NCI-H146 (cell line): Measurements from ENCODE around the gene CEMIP2.

Experiments
- DNase-seq: peaks from one replicate; lab custom pipeline; 2025; lab: John Stamatoyannopoulos, UW

The CEMIP2 gene

GRCh38 chr9:71643330-71643729 lies 125.0 kb downstream of the CEMIP2 start:
- DNase-seq, result no peak

GRCh38 chr9:71642056-71642455 lies 126.3 kb downstream of the CEMIP2 start:
- no peak for DNase-seq

DNA sequence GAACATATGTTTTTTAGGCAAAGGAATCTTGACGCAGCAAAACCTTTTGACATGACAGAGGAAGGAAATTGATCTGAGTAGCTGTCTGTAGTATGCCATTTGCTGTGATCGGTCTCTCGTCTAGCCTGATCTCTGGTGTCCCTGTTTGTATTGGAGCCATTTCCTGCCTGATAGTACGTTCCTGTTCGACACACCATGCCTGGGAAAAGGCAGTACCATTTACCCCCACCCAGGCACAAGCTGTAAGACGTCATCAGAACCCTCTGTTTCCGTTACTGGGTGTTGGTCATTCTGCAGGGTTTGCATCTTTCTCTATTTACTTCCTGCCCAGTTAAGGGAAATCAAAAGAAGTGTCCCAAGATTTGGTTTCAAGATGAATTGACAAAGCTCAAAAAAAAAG lies 129.7 kb downstream of the CEMIP2 start:
- DNase-seq, result no peak

DNA sequence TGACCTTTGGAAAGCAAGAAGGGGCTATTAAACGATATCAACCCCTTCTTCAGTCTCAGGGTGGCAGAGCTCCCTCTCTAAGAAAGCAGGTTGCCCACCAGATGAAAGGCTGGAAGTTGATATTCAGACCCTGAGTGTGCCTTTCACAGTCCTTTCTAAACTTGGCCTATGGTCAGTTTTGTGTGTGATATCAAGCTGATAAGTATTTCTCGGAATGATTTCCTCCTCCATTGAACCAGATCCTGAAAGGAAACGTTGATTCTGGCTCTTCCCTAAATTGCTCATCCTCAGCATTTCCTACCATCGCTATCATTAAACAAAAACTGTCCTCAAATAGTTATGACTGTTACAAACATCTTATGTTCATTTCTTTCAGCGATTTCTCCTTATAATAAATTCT lies 130.4 kb downstream of the CEMIP2 start:
- no peak for DNase-seq

DNA sequence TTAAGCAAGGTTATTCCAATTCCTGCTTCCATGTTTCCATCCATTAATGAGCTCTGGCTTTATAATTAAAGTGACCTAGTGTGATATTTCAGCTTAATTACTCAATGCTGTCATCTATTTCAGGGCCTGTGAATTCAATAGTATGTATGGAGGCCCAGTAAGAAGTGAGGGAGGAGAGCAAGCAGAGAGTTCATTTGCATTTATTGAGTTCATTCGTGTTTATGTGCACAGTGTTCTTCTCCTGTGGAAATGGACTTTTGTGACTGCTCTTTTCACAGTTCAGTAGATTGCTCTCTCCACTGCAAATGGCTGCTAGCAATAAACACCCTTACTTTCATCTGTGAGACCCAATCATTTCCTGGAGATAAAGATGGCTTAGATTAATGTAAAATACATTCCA lies 130.9 kb downstream of the CEMIP2 start:
- no peak for DNase-seq

- no peak for DNase-seq
Measured at GRCh38 chr9:71636143-71636839, 132.0 kb downstream of the CEMIP2 start.

GRCh38 chr9:71634752-71635151 lies 133.6 kb downstream of the CEMIP2 start:
- DNase-seq, result no peak
